Measurements from ENCODE around the gene MOB2. TPM values are rescaled to one million over a fixed set of nuclear protein-coding genes. Genes with fewer than 3 reads are reported as not detected.

Gene MOB2
- total and polyA plus RNA-seq, 9 of the 15 experiments (the other 6 are each of a cell fraction or from before 2014, with no cell fraction given) = 0.17 to 36.8 (median 19.2) TPM

GRCh38 chr11:1455032-1455762 is 31.4 kb downstream of the MOB2 start:
- intact Hi-C loops (cut with micrococcal nuclease) (loop anchor here (10.0 kb wide), 1 partner anchor 120 kb away; the partner anchor contains the start of gene DUSP8), in situ Hi-C loops (cut with MboI) (no loop called here)
- Histone ChIP-seq H3K9ac (ENCODE audit: insufficient read depth in 1 of 2, low read depth in 2 of 2, low read length in 2 of 2) (no peak overlapping the region), H3K27ac (ENCODE audit: extremely low read depth, low read depth, low read length) (no peak overlapping the region), H3K27me3 (ENCODE audit: control insufficient read depth in 2 of 2, insufficient read depth in 2 of 2, low read length in 2 of 2) (peaks cover 9 to 47% of the 10 kb centered on the region in 2 experiments; a peak in 3 of 5 replicates), H3K9me3 (replicated peaks; ENCODE audit: control insufficient read depth, insufficient read depth, low read depth, low read length) (no peaks in the 10 kb centered on the region), H3K4me1 (replicated peaks in 1 of 2; ENCODE audit: control insufficient read depth in 2 of 2, insufficient read depth in 2 of 2, low read length in 2 of 2) (peaks cover 0 to 76% of the 10 kb centered on the region in 2 experiments; a peak in 2 of 5 replicates), H3K36me3 (ENCODE audit: control insufficient read depth, insufficient read depth, low read length) (no peaks in the 10 kb centered on the region), H4K20me1 (replicated peaks; ENCODE audit: control insufficient read depth, insufficient read depth, low read length) (peaks cover 25% of the 10 kb centered on the region), H3K4me3 (no peak overlapping the region), H3K9me1 (ENCODE audit: control insufficient read depth, insufficient read depth, low read length) (no peaks in the 10 kb centered on the region), H3K79me2 (ENCODE audit: control insufficient read depth, insufficient read depth, low read length) (no peaks in the 10 kb centered on the region), H3K4me2 (ENCODE audit: insufficient read depth, low read length) (no peak overlapping the region), H2AFZ (ENCODE audit: low read depth, low read length) (no peak overlapping the region)
- no TSS peak for BruUV-seq (replicated peaks)
- DNase-seq (ENCODE audit: extremely low read depth in 1 of 4, low spot score in 3 of 4) (no peak), ATAC-seq (no peak), FAIRE-seq (no peak)
- ChIA-PET POLR2A (no interaction called here), CTCF (ENCODE audit: low intra/inter-chr PET ratio) (no interaction called here)
- 2% methylated on average over 20 of the region's 24 CpGs for WGBS (ENCODE audit: insufficient coverage, low coverage, missing lambda C conversion rate)
- no peak for TF ChIP-seq ATF4 (CRISPR knock-in tag; IDR thresholded peaks at IDR 0.05)
- no peak for TF ChIP-seq CCNT2 (IDR thresholded peaks at IDR 0.05; ENCODE audit: borderline replicate concordance, extremely low read depth, insufficient read length, low read depth, low read length)
- no peak for TF ChIP-seq JUNB (CRISPR knock-in tag; conservative IDR thresholded peaks at IDR 0.05)
- TF ChIP-seq NRF1 (conservative IDR thresholded peaks at IDR 0.05 in 1 of 2, IDR thresholded peaks at IDR 0.05 in 1 of 2) = no peak
- no peak for TF ChIP-seq HDAC2 (IDR thresholded peaks at IDR 0.05)
- TF ChIP-seq JUN (IDR thresholded peaks at IDR 0.05; ENCODE audit: borderline replicate concordance, low read depth, low read length) = no peak
- no peak for TF ChIP-seq JUN (CRISPR knock-in tag; IDR thresholded peaks at IDR 0.05; ENCODE audit: borderline replicate concordance)
- no peak for TF ChIP-seq RCOR1 (IDR thresholded peaks at IDR 0.05; ENCODE audit: borderline replicate concordance in 1 of 2, low read depth in 2 of 2, low read length in 2 of 2)
- no peak for TF ChIP-seq DEAF1 (CRISPR knock-in tag; IDR thresholded peaks at IDR 0.05)
- TF ChIP-seq NFE2 (IDR thresholded peaks at IDR 0.05; ENCODE audit: low read depth) = no peak
- no peak for TF ChIP-seq ZBED1 (IDR thresholded peaks at IDR 0.05)
- no peak for TF ChIP-seq ZNF212 (CRISPR knock-in tag; IDR thresholded peaks at IDR 0.05)
- no peak for TF ChIP-seq MYNN (IDR thresholded peaks at IDR 0.05)
- no peak for TF ChIP-seq MYNN (CRISPR knock-in tag; IDR thresholded peaks at IDR 0.05)
- TF ChIP-seq SFPQ (IDR thresholded peaks at IDR 0.05; ENCODE audit: low read depth, low read length) = no peak
- TF ChIP-seq ZNF695 (CRISPR knock-in tag; IDR thresholded peaks at IDR 0.05) = no peak
- TF ChIP-seq MEF2A (IDR thresholded peaks at IDR 0.05; ENCODE audit: control insufficient read depth, low read depth, low read length) = no peak
